ENCODE measurements around the gene PLCL2. TPM values are rescaled to one million over a fixed set of nuclear protein-coding genes. Genes with fewer than 3 reads are reported as not detected.
A peak's percentile ranks its signal among the peaks of the same experiment; 100 is the strongest.

The PLCL2 gene
- total and polyA plus RNA-seq, 2 donors (not counting 3 experiments of a cell fraction or from before 2014, with no cell fraction given), result 2.3 to 10.7 TPM

- dilution Hi-C loops (cut with MboI; ENCODE audit: extremely low pct_ligation_motif_present, low sequenced_read_pairs), result no loop called here
- peak; percentile 90 for FAIRE-seq
Observed at GRCh38 chr3:16839271-16840100, 45.3 kb upstream of the PLCL2 start.

GRCh38 chr3:16840101-16840424 is 44.7 kb upstream of the PLCL2 start:
- H3K36me3 ChIP-seq (ENCODE audit: control insufficient read depth in 2 of 2, extremely low read depth in 1 of 2, insufficient read depth in 2 of 2, low read length in 2 of 2), result no peaks in the 10 kb centered on the region
- H3K4me2 ChIP-seq (ENCODE audit: insufficient read depth, low read length), result peak overlapping the region; percentile 77
- H3K9ac ChIP-seq (replicated peaks; ENCODE audit: extremely low read depth, insufficient read depth, low read length), result no peak overlapping the region
- CTCF ChIA-PET, result interaction anchor here (5.6 kb wide), 1 partner anchor 12 kb away, joined by 37 read pairs; no protein-coding TSS in a partner anchor
- dilution Hi-C loops (cut with MboI; ENCODE audit: extremely low pct_ligation_motif_present, low sequenced_read_pairs) (no loop called here), intact Hi-C loops (cut with micrococcal nuclease) (loop anchor here (2.0 kb wide), 1 partner anchor 45 kb away; the partner anchor contains the start of gene PLCL2)
- no peak overlapping the region for H3K27ac ChIP-seq (ENCODE audit: insufficient read depth, low read depth, low read length)
- no peaks in the 10 kb centered on the region for H3K9me1 ChIP-seq (replicated peaks; ENCODE audit: control insufficient read depth, extremely low read depth, insufficient read depth, low read length)
- TF ChIP-seq GATA2 (IDR thresholded peaks at IDR 0.05; ENCODE audit: insufficient read depth, insufficient read length, low read depth, low read length), result peak; percentile 50
- peak; percentile 21 for TF ChIP-seq FOS (IDR thresholded peaks at IDR 0.05; ENCODE audit: borderline replicate concordance, insufficient read depth, low read length)
- TF ChIP-seq MAX (IDR thresholded peaks at IDR 0.05; ENCODE audit: insufficient read depth, insufficient read length), result no peak
- POLR2A ChIA-PET, result interaction anchor here (0.7 kb wide), 1 partner anchor 252 kb away, joined by 3 read pairs; no protein-coding TSS in a partner anchor
- peak overlapping the region; percentile 33 for H2AFZ ChIP-seq (ENCODE audit: low read depth, low read length)
- H3K9me3 ChIP-seq (replicated peaks; ENCODE audit: control insufficient read depth, insufficient read depth, low read length), result no peaks in the 10 kb centered on the region
- peak; percentile 42 for DNase-seq (ENCODE audit: low read depth, low spot score)
- no peak for FAIRE-seq
- no peaks in the 10 kb centered on the region for H3K27me3 ChIP-seq (ENCODE audit: control insufficient read depth in 2 of 2, insufficient read depth in 2 of 2, low read length in 2 of 2)
- no peaks in the 10 kb centered on the region for H3K79me2 ChIP-seq (ENCODE audit: control insufficient read depth, insufficient read depth, low read length)
- H3K4me1 ChIP-seq (ENCODE audit: control insufficient read depth, extremely low read depth, insufficient read depth, low read length), result peaks cover 23% of the 10 kb centered on the region
- no TSS peak for BruUV-seq (replicated peaks)
- no peak overlapping the region for H3K4me3 ChIP-seq (replicated peaks in 1 of 3; ENCODE audit: insufficient read depth in 1 of 3, low read depth in 1 of 3, low read length in 3 of 3)
- H4K20me1 ChIP-seq (replicated peaks; ENCODE audit: control insufficient read depth, extremely low read depth, insufficient read depth, low read length), result no peaks in the 10 kb centered on the region

More at GRCh38 chr3:16839271-16840100, 45.3 kb upstream of the PLCL2 start:
- TF ChIP-seq POLR2AphosphoS5 (IDR thresholded peaks at IDR 0.05; ENCODE audit: insufficient read depth, low read depth, low read length) (no peak), FOS (IDR thresholded peaks at IDR 0.05; ENCODE audit: borderline replicate concordance, insufficient read depth, low read length) (peak; percentile 80), GATA2 (IDR thresholded peaks at IDR 0.05; ENCODE audit: insufficient read depth, insufficient read length, low read depth, low read length) (peak; percentile 33), JUN (IDR thresholded peaks at IDR 0.05; ENCODE audit: borderline replicate concordance, insufficient read depth, insufficient read length, low read depth) (peak; percentile 19)
- ChIA-PET POLR2A (interaction anchor here (0.7 kb wide), 1 partner anchor 252 kb away, joined by 3 read pairs; no protein-coding TSS in a partner anchor), CTCF (interaction anchor here (5.6 kb wide), 1 partner anchor 11 kb away, joined by 37 read pairs; no protein-coding TSS in a partner anchor)
- H3K9me3 ChIP-seq (replicated peaks; ENCODE audit: control insufficient read depth, insufficient read depth, low read length), result no peaks in the 10 kb centered on the region
- H3K4me2 ChIP-seq (ENCODE audit: insufficient read depth, low read length), result peak overlapping the region; percentile 77
- BruUV-seq (replicated peaks), result no TSS peak
- intact Hi-C loops (cut with micrococcal nuclease), result loop anchor here (2.0 kb wide), 1 partner anchor 45 kb away; the partner anchor contains the start of gene PLCL2
- H4K20me1 ChIP-seq (replicated peaks; ENCODE audit: control insufficient read depth, extremely low read depth, insufficient read depth, low read length), result no peaks in the 10 kb centered on the region
- peak overlapping the region; percentile 33 for H2AFZ ChIP-seq (ENCODE audit: low read depth, low read length)
- peaks cover 23% of the 10 kb centered on the region for H3K4me1 ChIP-seq (ENCODE audit: control insufficient read depth, extremely low read depth, insufficient read depth, low read length)
- no peaks in the 10 kb centered on the region for H3K36me3 ChIP-seq (ENCODE audit: control insufficient read depth in 2 of 2, extremely low read depth in 1 of 2, insufficient read depth in 2 of 2, low read length in 2 of 2)
- no peaks in the 10 kb centered on the region for H3K9me1 ChIP-seq (replicated peaks; ENCODE audit: control insufficient read depth, extremely low read depth, insufficient read depth, low read length)
- no peak overlapping the region for H3K4me3 ChIP-seq (replicated peaks in 1 of 3; ENCODE audit: insufficient read depth in 1 of 3, low read depth in 1 of 3, low read length in 3 of 3)
- peak overlapping the region; percentile 0 for H3K9ac ChIP-seq (replicated peaks; ENCODE audit: extremely low read depth, insufficient read depth, low read length)
- H3K27me3 ChIP-seq (ENCODE audit: control insufficient read depth in 2 of 2, insufficient read depth in 2 of 2, low read length in 2 of 2), result no peaks in the 10 kb centered on the region
- no peaks in the 10 kb centered on the region for H3K79me2 ChIP-seq (ENCODE audit: control insufficient read depth, insufficient read depth, low read length)
- H3K27ac ChIP-seq (ENCODE audit: insufficient read depth, low read depth, low read length), result peak overlapping the region; percentile 36
- peak; percentile 59 for DNase-seq (ENCODE audit: low read depth, low spot score)
